GM12878 (cell line): ENCODE data around the gene ZDHHC11B. TPM values are rescaled to one million over a fixed set of nuclear protein-coding genes. Genes with fewer than 3 reads are reported as not detected.
"Not testable (repeated sequence)": the region's sequence is repeated elsewhere in the genome, so short reads cannot be mapped to it uniquely, and the experiment has no call there.

Experiments used
- ATAC-seq: fragments of 200-7000 bp; cut with Tn5 transposase; 3 replicates; pipeline ENCODE4 v1.9.1; 2020; ENCODE audit warnings: mild to moderate bottlenecking, moderate library complexity
- BruUV-seq: library from RNA; stranded (reverse); fragments of 400-500 nt; replicated peaks from 2 replicates; lab custom pipeline; 2021; lab: Mats Ljungman, UMichigan
- CTCF ChIA-PET: fragments of 300-600 bp; sonication (Branson Sonifier 250); formaldehyde crosslinking; extraction: SDS; loops from one replicate; lab custom pipeline; 2021; ENCODE audit warnings: inconsistent platforms; lab: Yijun Ruan, JAX
- POLR2A ChIA-PET: fragments of 350-600 bp; formaldehyde crosslinking; extraction: SDS; loops from one replicate; lab custom pipeline; 2021; ENCODE audit warnings: inconsistent platforms; lab: Charles Lee
- RAD21 ChIA-PET: fragments of 300-600 bp; sonication (Branson Sonifier 250); formaldehyde crosslinking; loops from one replicate; lab custom pipeline; 2023; ENCODE audit warnings: antibody characterized with exemption; ENCODE audit not compliant: unreplicated experiment; lab: Charles Lee
- SMC1A ChIA-PET: fragments of 300-600 bp; sonication (Branson Sonifier 250); formaldehyde crosslinking; loops from one replicate; lab custom pipeline; 2023; ENCODE audit not compliant: unreplicated experiment, uncharacterized antibody; lab: Charles Lee
- DNase-seq: peaks from one replicate; pipeline ENCODE4 v3.0.0-alpha.2; 2011; ENCODE audit warnings: low read depth, low spot score
- FAIRE-seq: peaks from 3 replicates; lab custom pipeline; 2011; peaks lifted over from hg19 to GRCh38; lab: Jason Lieb, UNC
- H2AFZ ChIP-seq: 2 replicates; pipeline ENCODE4 v1.6.0; 2011; ENCODE audit warnings: low read depth, low read length, control low read depth; ENCODE audit not compliant: control insufficient read depth
- H3K27ac ChIP-seq: 2 replicates; pipeline ENCODE4 v1.5.1; 2011; ENCODE audit warnings: control low read depth; ENCODE audit not compliant: control insufficient read depth, insufficient read depth
- H3K27me3 ChIP-seq, 2 experiments: replicated peaks in 1 of 2; 2 replicates each; pipeline versions ENCODE4 v1.6.0 to v1.6.1; 2011; ENCODE audit warnings: low read length in 1 of 2; ENCODE audit not compliant: control insufficient read depth in 2 of 2, insufficient read depth in 2 of 2
- H3K36me3 ChIP-seq, 2 experiments: 2 replicates each; pipeline ENCODE4 v1.5.1; 2011; ENCODE audit warnings: low read length in 1 of 2; ENCODE audit not compliant: control insufficient read depth in 2 of 2, insufficient read depth in 2 of 2
- H3K4me1 ChIP-seq: 2 replicates; pipeline ENCODE4 v1.6.1; 2011; ENCODE audit warnings: mild to moderate bottlenecking, low read length, moderate library complexity, mixed read lengths; ENCODE audit not compliant: control insufficient read depth, insufficient read depth
- H3K4me2 ChIP-seq: 2 replicates; pipeline ENCODE4 v1.6.0; 2011; ENCODE audit warnings: control low read depth; ENCODE audit not compliant: control insufficient read depth, insufficient read depth
- H3K4me3 ChIP-seq: fragments of 200-600 bp; sonication (generic); 2 replicates; pipeline ENCODE4 v1.5.1; 2016
- H3K79me2 ChIP-seq: 2 replicates; pipeline ENCODE4 v1.6.0; 2011; ENCODE audit warnings: low read length; ENCODE audit not compliant: control insufficient read depth, insufficient read depth
- H3K9ac ChIP-seq: 2 replicates; pipeline ENCODE4 v1.8.0; 2011; ENCODE audit warnings: low read length, control low read depth, mixed read lengths; ENCODE audit not compliant: control insufficient read depth, insufficient read depth
- H3K9me3 ChIP-seq: replicated peaks from 3 replicates; pipeline ENCODE4 v1.5.1; 2011; ENCODE audit warnings: mild to moderate bottlenecking, low read length; ENCODE audit not compliant: control insufficient read depth, insufficient read depth
- H4K20me1 ChIP-seq: 2 replicates; pipeline ENCODE4 v1.6.0; 2011; ENCODE audit not compliant: control insufficient read depth, insufficient read depth
- FOXK2 ChIP-seq: fragments of 450-650 bp; IDR thresholded peaks from 2 replicates; pipeline ENCODE4 v1.6.1; 2017; ENCODE audit warnings: mild to moderate bottlenecking, moderate library complexity
- MYB ChIP-seq: fragments of 150-350 bp; IDR thresholded peaks from 2 replicates; pipeline ENCODE4 v1.6.1; 2014; ENCODE audit warnings: mild to moderate bottlenecking, low read depth, low read length, borderline replicate concordance
- STAT3 ChIP-seq: IDR thresholded peaks from 2 replicates; pipeline ENCODE4 v1.6.1; 2011; ENCODE audit warnings: low read depth, low read length, improper control_type of control experiment
- WGBS: methylation state at CpG from one replicate; pipeline ENCODE4 v1.1.6; 2016; ENCODE audit warnings: low lambda C conversion rate; ENCODE audit not compliant: insufficient replicate concordance, insufficient coverage; ENCODE audit errors: missing lambda C conversion rate; 5-methylcytosine and 5-hydroxymethylcytosine counted together
- in situ Hi-C: fragments of 300-500 bp; cut with MboI; formaldehyde crosslinking; loops from 9 replicates; pipeline ENCODE4 v1.14.3; 2018; ENCODE audit warnings: mixed read lengths
- intact Hi-C: fragments of 100-400 bp; cut with micrococcal nuclease; formaldehyde crosslinking; loops from one replicate; pipeline ENCODE4 v1.14.2; 2022; ENCODE audit not compliant: unreplicated experiment
- polyA plus RNA-seq, 11 experiments: library from polyadenylated mRNA; depleted of rRNA in 4 of 11; unstranded in 6 of 11; stranded (reverse) in 5 of 11; fragments of >200 nt; fragmentation: Nextera tagmentation in 4 of 11; fragmentation: Illumina TruSeq in 1 of 11; extraction: Ambion mirVana in 4 of 11; extraction: Trizol in 1 of 11; gene quantifications; 1 replicate in 1 of 11; 2 replicates in 10 of 11; pipeline versions ENCODE4 v1.2.1 to v1.2.3, GENCODE V29; 2011 to 2016; ENCODE audit warnings: inconsistent platforms in 2 of 11, missing spikeins in 2 of 11, low read depth in 1 of 11
- total RNA-seq, 4 experiments: library from RNA; depleted of rRNA in 3 of 4; stranded (reverse); fragments of >200 nt in 3 of 4; fragmentation: Illumina TruSeq in 1 of 4; extraction: Trizol in 1 of 4; gene quantifications; 2 replicates each; pipeline versions ENCODE4 v1.2.1 to v1.2.3, GENCODE V29; 2013 to 2021

Gene ZDHHC11B
- total and polyA plus RNA-seq, 10 of the 15 experiments (the other 5 are each of a cell fraction or from before 2014, with no cell fraction given), result 0.01 to 0.10 (median 0.09) TPM; not detected in 7

DNA sequence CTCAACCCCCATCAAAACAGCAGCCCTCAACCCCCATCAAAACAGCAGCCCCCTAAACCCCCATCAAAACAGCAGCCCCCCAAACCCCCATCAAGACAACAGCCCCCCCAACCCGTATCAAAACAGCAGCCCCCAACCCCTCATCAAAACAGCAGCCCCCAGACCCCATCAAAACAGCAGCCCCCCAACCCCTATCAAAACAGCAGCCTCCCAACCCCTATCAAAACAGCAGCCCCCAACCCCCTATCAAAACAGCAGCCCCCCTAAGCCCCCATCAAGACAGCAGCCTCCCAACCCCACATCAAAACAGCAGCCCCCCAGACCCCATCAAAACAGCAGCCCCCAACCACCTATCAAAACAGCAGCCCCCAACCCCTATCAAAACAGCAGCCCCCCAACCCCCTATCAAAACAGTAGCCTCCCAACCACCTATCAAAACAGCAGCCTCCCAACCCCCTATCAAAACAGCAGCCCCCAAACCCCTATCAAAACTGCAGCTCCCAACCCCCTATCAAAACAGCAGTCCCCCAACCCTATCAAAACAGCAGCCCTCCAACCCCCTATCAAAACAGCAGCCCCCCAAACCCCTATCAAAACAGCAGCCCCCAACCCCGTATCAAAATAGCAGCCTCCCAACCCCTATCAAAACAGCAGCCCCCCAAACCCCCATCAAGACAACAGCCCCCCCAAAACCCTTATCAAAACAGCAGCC, 92.6 kb downstream of the ZDHHC11B start:
- TF ChIP-seq STAT3, result no peak
- no peak for TF ChIP-seq MYB
- TF ChIP-seq FOXK2, result no peak
- ChIA-PET RAD21 (no interaction called here), CTCF (no interaction called here), SMC1A (no interaction called here), POLR2A (no interaction called here)
- Histone ChIP-seq H3K36me3 (no peaks in the 10 kb centered on the region), H3K79me2 (no peaks in the 10 kb centered on the region), H3K4me2 (no peak overlapping the region), H3K27ac (no peak overlapping the region), H3K4me1 (no peaks in the 10 kb centered on the region), H3K9ac (no peak overlapping the region), H4K20me1 (no peaks in the 10 kb centered on the region), H3K27me3 (no peaks in the 10 kb centered on the region), H3K4me3 (no peak overlapping the region), H3K9me3 (no peaks in the 10 kb centered on the region), H2AFZ (no peak overlapping the region)
- ATAC-seq (no peak), DNase-seq (no peak), FAIRE-seq (no peak)
- in situ Hi-C loops (no loop called here), intact Hi-C loops (loop anchor here (5.0 kb wide), 1 partner anchor 90 kb away; the partner anchor contains the start of gene ZDHHC11B)
- WGBS, result 0% methylated on average over 1 of the region's 2 CpGs
- BruUV-seq, result no TSS peak

DNA sequence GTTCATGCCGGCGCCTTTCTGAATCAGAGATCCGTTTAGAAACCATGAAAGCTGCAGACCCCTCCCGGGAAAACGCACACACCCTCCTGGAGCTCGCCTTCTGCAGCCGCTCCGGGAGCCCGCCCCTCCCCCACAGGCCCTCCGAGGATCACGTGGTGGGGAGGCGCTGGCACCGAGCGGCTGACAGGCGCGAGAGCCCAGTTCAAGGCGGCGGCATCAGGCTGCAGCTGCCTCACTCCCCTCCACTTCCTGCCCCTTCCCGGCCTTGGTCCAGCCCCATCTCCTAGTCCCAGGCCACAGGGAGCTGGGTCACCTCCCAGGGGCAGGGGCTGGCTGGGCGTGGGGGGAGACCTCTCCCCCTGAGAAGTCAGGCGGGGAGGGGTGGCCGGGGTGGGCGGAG, 93.5 kb downstream of the ZDHHC11B start:
- RAD21 ChIA-PET, FAIRE-seq, H3K4me2 ChIP-seq, H3K79me2 ChIP-seq, SMC1A ChIA-PET, in situ Hi-C loops, H3K27ac ChIP-seq, ATAC-seq, H3K27me3 ChIP-seq, POLR2A ChIA-PET, DNase-seq, H3K4me3 ChIP-seq, H3K9me3 ChIP-seq, BruUV-seq, H3K9ac ChIP-seq, H2AFZ ChIP-seq, H3K36me3 ChIP-seq, CTCF ChIA-PET, H3K4me1 ChIP-seq, H4K20me1 ChIP-seq: not testable (repeated sequence)
- intact Hi-C loops, result loop anchor here (5.0 kb wide), 1 partner anchor 91 kb away; the partner anchor contains the start of gene ZDHHC11B
- WGBS, result no CpG with 5 or more reads among the region's 23 CpGs

DNA sequence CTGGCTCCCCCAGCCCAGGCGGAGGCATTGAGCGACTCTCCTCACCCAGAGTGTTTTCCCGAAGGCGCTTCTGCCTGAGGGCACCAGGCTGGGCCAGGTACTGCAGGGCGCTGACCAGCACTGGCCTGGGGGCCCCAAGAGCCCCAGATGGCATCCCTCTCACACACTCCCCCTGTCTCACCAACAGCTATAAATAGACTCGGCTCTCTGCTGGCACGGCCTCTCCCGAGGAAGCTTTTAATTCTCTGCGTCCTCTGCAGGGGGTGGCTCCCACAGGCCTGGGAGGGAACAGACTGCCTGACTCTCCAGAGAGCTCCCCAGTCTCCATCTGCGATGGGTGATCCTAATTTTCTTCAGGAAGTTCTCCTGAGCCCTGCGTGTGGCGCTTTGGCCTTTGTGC, 94.2 kb downstream of the ZDHHC11B start:
- FAIRE-seq, H3K79me2 ChIP-seq, DNase-seq, POLR2A ChIA-PET, H3K9ac ChIP-seq, RAD21 ChIA-PET, ATAC-seq, H3K4me1 ChIP-seq, H3K4me3 ChIP-seq, H3K4me2 ChIP-seq, in situ Hi-C loops, H3K27ac ChIP-seq, H3K9me3 ChIP-seq, H2AFZ ChIP-seq, CTCF ChIA-PET, SMC1A ChIA-PET, H3K27me3 ChIP-seq, BruUV-seq, H4K20me1 ChIP-seq, H3K36me3 ChIP-seq: not testable (repeated sequence)
- intact Hi-C loops, result loop anchor here (5.0 kb wide), 1 partner anchor 92 kb away; the partner anchor contains the start of gene ZDHHC11B
- whole genome bisulfite sequencing, result no CpG with 5 or more reads among the region's 12 CpGs
